NCI-H1092 treated with DMSO at 0.1 percent for 48 hours (cell line): Measurements from ENCODE around the gene NFKBIA.
"Not testable (repeated sequence)": the region's sequence is repeated elsewhere in the genome, so short reads cannot be mapped to it uniquely, and the experiment has no call there.

Experiments used
- DNase-seq: peaks from one replicate; lab custom pipeline; 2025; lab: John Stamatoyannopoulos, UW

The NFKBIA gene

GRCh38 chr14:35408026-35408425 lies 3.5 kb upstream of the NFKBIA start:
- no peak for DNase-seq

DNA sequence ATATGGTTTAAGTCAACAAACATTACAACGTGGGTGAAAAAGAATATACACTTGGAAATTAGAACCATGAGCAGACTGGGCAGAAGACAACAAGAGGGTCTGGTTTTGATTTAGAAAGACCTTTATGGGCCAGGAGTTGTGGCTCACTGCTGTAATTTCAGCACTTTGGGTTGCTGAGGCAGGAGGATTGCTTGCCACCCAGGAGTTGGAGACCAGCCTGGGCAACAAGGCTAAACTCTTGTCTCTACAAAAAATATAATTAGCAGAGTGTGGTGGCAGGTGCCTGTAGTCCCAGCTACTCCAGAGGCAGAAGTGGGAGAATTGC lies 2.7 kb upstream of the NFKBIA start:
- DNase-seq, result no peak

- peak; percentile 70 for DNase-seq
Measured at GRCh38 chr14:35406506-35407305, 2.2 kb upstream of the NFKBIA start.

DNA sequence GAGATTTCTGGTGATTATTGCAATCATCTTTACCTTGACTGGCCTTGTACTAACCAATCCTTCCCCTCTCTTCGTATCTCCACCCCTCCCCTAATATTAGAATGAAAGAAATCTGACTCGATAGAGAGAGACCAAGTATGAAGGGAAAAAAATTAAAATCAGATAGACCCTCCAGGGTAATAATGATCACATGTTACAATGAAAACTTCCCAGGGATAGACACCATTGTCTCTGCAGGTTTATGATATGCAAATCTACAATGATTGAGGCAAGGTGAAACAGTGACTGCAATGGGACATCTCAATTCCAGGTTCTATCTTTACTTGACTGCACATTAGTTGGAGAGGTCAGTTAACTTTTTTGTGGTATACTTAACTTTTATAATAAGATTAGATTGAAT lies 1.5 kb upstream of the NFKBIA start:
- no peak for DNase-seq

DNA sequence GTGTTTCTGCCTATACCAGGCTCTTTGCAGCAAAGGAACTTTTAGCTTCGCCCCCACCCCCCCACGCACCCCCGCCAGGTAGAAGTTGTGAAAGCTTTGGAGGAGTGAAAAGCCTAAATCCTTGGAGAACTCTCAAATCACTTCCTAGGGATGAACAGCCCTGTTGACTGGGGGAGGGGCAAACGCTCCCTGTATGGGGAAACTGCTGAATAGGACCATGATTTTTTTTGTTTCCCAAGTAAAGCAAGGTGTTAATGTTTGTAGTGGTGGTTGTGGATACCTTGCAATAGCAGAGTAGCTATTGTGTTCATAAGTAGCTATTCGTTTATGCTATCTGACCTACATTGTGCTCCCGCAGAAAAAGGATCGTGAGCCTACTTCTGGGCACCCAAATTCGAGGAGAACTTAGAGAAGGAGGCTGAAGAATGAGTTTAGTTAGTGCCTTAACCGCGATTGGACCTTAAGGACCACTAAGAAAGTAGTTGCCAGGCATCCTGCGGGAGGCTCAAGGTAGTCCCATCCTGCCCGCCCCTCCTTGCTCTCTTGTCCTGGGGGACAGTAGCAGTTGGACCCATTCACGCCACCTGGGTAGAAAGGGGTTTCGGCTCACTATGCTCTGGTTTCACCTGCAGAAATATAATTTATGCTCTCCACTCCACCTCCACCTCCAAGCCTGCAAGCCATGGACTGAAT lies 901 bp upstream of the NFKBIA start:
- DNase-seq, result peak; percentile 63

DNA sequence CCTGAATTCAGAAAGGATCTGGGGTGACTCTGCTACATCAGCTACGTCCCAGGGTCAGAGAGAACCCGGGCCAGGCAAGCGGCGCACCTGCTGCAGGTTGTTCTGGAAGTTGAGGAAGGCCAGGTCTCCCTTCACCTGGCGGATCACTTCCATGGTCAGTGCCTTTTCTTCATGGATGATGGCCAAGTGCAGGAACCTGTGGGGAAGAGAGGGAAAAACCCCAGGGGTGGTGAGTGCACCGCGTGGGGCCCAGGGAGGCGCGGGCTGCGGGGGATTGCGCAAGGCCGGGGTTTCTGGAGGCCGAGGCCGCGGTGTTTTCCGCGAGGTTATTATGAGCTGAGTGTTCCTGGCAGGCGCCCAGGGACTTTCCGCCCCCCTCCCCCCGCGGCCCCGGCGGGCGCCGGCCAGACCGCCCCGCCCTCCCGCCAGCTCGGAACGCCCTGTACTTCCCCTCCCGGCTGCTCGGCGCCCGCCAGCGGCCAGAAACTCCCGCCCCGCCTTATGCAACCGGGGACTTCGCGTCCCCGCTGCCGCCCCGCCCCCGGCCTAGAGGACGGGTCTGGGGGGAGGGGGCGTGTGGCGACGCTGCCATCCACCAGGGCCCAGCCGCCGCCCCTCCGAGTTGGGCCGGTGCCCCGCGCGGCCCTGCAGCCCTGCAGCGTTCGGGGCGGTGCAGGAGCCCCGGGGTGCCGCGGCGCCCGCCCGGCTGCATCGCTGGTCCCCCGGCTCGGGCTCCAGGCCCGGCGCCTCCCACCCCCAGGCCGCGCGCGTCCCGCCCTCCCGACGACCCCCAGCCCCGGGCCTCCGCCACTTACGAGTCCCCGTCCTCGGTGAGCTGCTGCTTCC lies 723 bp downstream of the NFKBIA start:
- DNase-seq, result peak; percentile 95

- no peak for DNase-seq
Measured at GRCh38 chr14:35403114-35403602, 1.4 kb downstream of the NFKBIA start.

DNA sequence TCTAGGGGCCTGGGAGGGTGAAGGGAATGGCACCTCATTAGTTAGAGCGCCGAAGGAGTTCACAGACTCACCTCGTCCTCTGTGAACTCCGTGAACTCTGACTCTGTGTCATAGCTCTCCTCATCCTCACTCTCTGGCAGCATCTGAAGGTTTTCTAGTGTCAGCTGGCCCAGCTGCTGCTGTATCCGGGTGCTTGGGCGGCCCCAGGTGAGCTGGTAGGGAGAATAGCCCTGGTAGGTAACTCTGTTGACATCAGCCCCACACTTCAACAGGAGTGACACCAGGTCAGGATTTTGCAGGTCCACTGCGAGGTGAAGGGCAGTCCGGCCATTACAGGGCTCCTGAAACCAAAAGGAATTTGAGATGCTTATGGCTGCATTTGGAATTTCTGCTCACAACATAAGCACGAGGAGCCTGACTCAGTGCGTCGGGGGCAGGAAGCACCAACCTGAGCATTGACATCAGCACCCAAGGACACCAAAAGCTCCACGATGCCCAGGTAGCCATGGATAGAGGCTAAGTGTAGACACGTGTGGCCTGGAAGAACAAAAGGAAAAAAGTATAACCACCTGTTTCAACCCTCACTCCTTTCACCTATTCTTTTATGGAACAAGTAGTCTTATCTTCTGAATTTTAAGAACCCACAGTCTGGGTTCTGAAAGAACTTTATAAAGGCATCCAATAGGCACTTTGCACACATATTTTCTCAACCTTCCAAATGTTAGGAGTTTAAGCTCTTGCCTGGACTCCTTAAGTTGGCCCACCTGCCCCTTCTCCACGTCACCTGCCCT lies 2.0 kb downstream of the NFKBIA start:
- no peak for DNase-seq

GRCh38 chr14:35401422-35402265 lies 2.9 kb downstream of the NFKBIA start:
- no peak for DNase-seq

- no peak for DNase-seq
Measured at GRCh38 chr14:35400648-35401421, 3.7 kb downstream of the NFKBIA start.

DNA sequence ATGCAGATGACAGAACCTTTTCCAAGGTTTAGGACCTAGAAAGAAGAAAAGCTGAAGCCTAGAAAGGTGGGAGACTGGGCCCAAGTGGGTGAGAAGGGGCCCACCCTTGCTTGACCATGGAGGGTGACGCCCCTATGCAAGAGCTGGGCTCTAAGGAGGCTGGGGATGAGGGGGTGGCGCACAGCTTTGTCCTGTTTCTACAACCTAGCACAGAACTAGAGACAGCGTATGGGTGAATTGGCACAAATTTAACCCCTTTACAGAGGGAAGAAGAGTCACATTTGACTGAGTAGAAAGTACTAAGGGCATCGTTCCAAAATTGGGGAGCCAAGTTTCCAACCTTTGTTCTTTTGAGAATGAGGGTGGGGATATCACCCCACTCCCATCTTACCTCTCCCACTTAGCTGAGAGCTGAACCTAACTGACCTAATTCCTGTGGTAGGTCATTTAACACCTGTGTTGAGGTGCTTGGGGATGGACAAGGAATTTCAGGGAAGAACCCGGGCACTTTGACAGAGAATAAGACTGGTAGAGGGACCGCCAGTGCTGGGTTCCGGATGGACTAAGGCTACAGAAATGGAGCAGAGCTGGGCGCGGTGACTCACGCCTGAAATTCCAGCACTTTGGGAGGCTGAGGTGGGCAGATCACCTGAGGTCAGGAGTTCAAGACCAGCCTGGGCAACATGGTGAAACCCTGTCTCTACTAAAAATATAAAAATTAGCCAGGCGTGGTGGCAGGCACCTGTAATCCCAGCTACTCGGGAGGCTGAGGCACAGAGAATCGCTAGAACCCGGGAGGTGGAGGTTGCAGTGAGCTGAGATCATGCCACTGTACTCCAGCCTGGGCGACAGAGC lies 5.2 kb downstream of the NFKBIA start:
- DNase-seq, result no peak

DNA sequence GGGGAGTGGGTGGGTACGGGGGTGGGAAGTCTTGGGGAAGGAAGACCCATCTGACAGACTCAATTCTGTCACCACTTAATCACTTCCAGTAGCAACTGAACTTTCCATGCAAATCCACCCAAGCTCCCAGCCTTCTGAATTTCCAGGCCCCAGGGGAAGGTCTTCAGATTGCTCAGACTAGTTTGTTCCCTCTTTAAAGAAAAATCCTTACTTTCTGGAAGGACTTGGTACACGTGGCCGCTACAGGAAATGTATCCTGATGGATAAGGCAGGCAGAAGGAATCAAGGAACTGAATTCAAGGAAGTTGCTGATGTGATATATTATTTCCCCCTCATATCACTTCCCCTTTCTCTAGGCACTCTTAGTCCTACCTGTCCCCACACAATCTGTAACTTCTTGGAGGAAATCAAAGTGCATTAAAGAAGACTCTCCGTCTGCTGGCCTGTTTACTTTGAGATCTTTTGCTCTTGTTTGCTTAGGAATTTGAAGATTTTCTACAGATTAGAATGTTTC lies 6.4 kb downstream of the NFKBIA start:
- DNase-seq, result no peak

- not testable (repeated sequence) for DNase-seq
Measured at GRCh38 chr14:35396610-35397009, 7.9 kb downstream of the NFKBIA start.

- DNase-seq, result no peak
Measured at GRCh38 chr14:35395283-35395682, 9.3 kb downstream of the NFKBIA start.

DNA sequence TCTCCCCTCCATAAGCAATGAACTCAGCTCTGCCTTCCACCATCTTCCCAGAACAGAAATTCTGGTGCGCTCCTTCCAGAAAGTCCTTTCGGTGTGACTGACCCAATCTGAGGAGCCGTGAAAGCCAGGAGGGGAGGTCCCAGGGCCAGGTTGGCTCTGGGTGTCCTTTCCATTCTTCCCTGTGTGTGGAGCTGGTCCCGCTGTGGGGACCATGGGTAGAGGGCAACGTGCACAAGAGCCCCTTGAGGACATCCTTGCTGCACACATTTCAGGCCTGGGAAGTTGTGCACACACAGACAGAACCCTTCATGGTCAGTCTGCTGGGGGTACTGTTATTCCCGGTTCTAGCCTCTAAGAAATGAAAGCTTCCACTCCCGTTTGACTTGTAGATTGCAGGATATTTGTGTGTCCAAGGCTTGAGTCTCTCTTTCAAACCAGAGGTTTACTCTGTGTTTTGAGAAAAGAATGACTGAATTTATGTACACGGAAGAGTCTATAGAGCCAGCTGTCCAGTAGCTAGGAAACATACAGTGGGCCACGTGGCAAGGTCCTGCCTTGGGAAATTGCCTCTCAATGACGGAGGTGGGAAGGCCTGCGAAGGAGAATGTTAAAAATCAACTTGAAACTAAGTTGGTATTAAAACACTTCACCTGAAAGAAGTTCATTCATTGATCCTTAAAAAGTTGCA lies 10.1 kb downstream of the NFKBIA start:
- no peak for DNase-seq

DNA sequence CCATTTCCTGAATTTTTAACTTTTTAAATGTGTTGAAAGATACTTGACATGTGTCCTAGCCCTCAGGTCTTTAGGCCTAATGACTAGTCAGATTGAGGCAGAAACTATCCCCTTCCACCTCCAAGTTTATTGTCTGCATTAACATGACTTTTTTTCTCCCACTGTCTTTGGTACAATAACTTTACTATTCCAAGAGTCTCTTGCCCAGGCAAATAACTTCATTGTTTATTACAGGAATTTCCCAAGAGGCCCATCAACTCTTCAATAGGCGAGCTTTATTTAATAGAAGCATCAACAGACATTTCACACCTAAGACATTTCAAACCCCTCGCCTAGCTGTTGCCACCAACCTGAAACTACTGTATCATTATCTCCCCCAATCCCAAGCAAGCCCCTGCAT lies 10.7 kb downstream of the NFKBIA start:
- DNase-seq, result no peak

DNA sequence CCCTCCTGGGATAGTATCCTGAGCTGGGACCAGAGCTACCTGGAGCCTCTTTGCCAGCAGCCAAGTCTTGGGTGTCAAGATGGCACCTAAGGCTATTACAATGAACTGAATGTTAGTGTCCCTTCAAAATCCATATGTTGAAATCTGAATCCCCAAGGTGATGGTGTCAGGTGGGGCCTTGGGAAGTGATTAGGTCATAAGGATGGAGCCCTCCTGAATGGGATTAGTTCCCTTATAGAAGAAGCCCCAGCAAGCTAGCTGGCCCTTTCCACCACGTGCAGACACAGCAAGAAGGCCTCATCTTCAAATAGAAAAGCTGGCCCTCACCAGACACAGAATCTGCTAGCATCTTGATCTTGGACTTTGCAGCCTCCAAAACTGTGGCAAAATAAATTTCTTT lies 12.4 kb downstream of the NFKBIA start:
- DNase-seq, result no peak

DNA sequence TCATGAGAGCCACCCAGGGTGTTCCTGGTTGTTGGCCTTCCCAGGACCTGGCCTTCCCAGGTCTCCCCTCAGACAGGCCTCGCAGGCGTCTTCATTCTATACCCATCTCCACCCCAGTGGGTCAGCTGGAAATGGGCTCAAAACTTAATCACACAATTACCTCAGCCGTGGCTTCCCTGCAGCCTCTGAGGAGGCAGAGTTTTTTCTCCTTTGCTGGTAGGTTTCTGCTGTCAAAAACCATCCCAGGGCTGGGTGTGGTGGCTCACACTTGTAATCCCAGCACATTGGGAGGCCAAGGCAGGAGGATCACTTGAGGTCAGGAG lies 13.2 kb downstream of the NFKBIA start:
- DNase-seq, result no peak
